Endothelial cell of umbilical vein (primary cell): ENCODE data around the gene CCNB1IP1. TPM values are rescaled to one million over a fixed set of nuclear protein-coding genes. Genes with fewer than 3 reads are reported as not detected.

Experiments
- BruUV-seq: library from RNA; stranded (reverse); fragments of 400-500 nt; replicated peaks from 2 replicates; lab custom pipeline; 2021; lab: Mats Ljungman, UMichigan
- CTCF ChIA-PET: fragments of 300-600, 350-600 bp; sonication (Branson Sonifier 250); formaldehyde crosslinking; loops from one replicate; lab custom pipeline; 2021; ENCODE audit warnings: antibody characterized with exemption, inconsistent platforms; lab: Charles Lee
- POLR2A ChIA-PET: fragments of 300-600, 350-600 bp; sonication (Branson Sonifier 250); formaldehyde crosslinking; loops from one replicate; lab custom pipeline; 2021; ENCODE audit warnings: antibody characterized with exemption, inconsistent platforms; lab: Charles Lee
- DNase-seq: peaks from one replicate; pipeline ENCODE4 v3.0.0-alpha.2; 2011; ENCODE audit warnings: low read depth, low spot score
- FAIRE-seq: peaks from 2 replicates; lab custom pipeline; 2011; peaks lifted over from hg19 to GRCh38; lab: Jason Lieb, UNC
- H2AFZ ChIP-seq: 2 replicates; pipeline ENCODE4 v1.6.0; 2012; ENCODE audit warnings: low read depth, low read length, control low read depth, inconsistent platforms
- H3K27ac ChIP-seq: 2 replicates; pipeline ENCODE4 v1.5.1; 2011; ENCODE audit warnings: low read depth, mild to moderate bottlenecking, control low read depth, low read length, moderate library complexity; ENCODE audit not compliant: insufficient read depth
- H3K27me3 ChIP-seq, 2 experiments: 2 replicates each; pipeline versions ENCODE4 v1.6.0 to v1.6.1; 2011; ENCODE audit warnings: low read length in 2 of 2, mixed read lengths in 1 of 2; ENCODE audit not compliant: control insufficient read depth in 2 of 2, insufficient read depth in 2 of 2
- H3K36me3 ChIP-seq, 2 experiments: 2 replicates in 1 of 2; 3 replicates in 1 of 2; pipeline ENCODE4 v1.5.1; 2011; ENCODE audit warnings: low read length in 2 of 2, mild to moderate bottlenecking in 1 of 2, moderate library complexity in 1 of 2; ENCODE audit not compliant: control insufficient read depth in 2 of 2, insufficient read depth in 2 of 2; ENCODE audit errors: extremely low read depth in 1 of 2
- H3K4me1 ChIP-seq: 3 replicates; pipeline ENCODE4 v1.5.1; 2011; ENCODE audit warnings: mild to moderate bottlenecking, low read length; ENCODE audit not compliant: control insufficient read depth, insufficient read depth; ENCODE audit errors: extremely low read depth
- H3K4me2 ChIP-seq: 2 replicates; pipeline ENCODE4 v1.6.1; 2011; ENCODE audit warnings: low read length, control low read depth, mixed read lengths; ENCODE audit not compliant: insufficient read depth
- H3K4me3 ChIP-seq, 3 experiments: fragments of 200-600 bp in 1 of 3; sonication (generic), shearing (Covaris generic) in 1 of 3; replicated peaks in 1 of 3; 2 replicates each; pipeline ENCODE4 v1.5.1; 2011 to 2016; ENCODE audit warnings: control low read depth in 3 of 3, low read length in 3 of 3, mild to moderate bottlenecking in 2 of 3, inconsistent platforms in 1 of 3, low read depth in 1 of 3, moderate library complexity in 1 of 3; ENCODE audit not compliant: insufficient read depth in 1 of 3
- H3K79me2 ChIP-seq: 2 replicates; pipeline ENCODE4 v1.6.0; 2012; ENCODE audit warnings: low read length, inconsistent platforms; ENCODE audit not compliant: control insufficient read depth, insufficient read depth
- H3K9ac ChIP-seq: replicated peaks from 2 replicates; pipeline ENCODE3; 2011; ENCODE audit warnings: low read length, control low read depth; ENCODE audit not compliant: insufficient read depth; ENCODE audit errors: extremely low read depth
- H3K9me1 ChIP-seq: replicated peaks from 3 replicates; pipeline ENCODE4 v1.6.0; 2011; ENCODE audit warnings: mild to moderate bottlenecking, low read length; ENCODE audit not compliant: control insufficient read depth, insufficient read depth; ENCODE audit errors: extremely low read depth
- H3K9me3 ChIP-seq: replicated peaks from 2 replicates; pipeline ENCODE4 v1.5.1; 2012; ENCODE audit warnings: low read length, inconsistent platforms; ENCODE audit not compliant: control insufficient read depth, insufficient read depth
- H4K20me1 ChIP-seq: replicated peaks from 2 replicates; pipeline ENCODE3; 2011; ENCODE audit warnings: mild to moderate bottlenecking, low read length; ENCODE audit not compliant: control insufficient read depth, insufficient read depth; ENCODE audit errors: extremely low read depth
- EZH2 ChIP-seq: IDR thresholded peaks from 2 replicates; pipeline ENCODE4 v1.6.1; 2012; ENCODE audit warnings: borderline replicate concordance, low read depth, mild to moderate bottlenecking, moderate library complexity, low read length, inconsistent platforms; ENCODE audit not compliant: severe bottlenecking
- FOS ChIP-seq: IDR thresholded peaks from 2 replicates; pipeline ENCODE4 v1.6.1; 2011; ENCODE audit warnings: mild to moderate bottlenecking, low read length, moderate library complexity, borderline replicate concordance; ENCODE audit not compliant: insufficient read depth
- GATA2 ChIP-seq: IDR thresholded peaks from 2 replicates; pipeline ENCODE4 v1.7.0; 2011; ENCODE audit warnings: low read depth, mild to moderate bottlenecking, moderate library complexity, mixed read lengths, low read length; ENCODE audit not compliant: insufficient read length, insufficient read depth
- JUN ChIP-seq: IDR thresholded peaks from 2 replicates; pipeline ENCODE4 v1.6.1; 2011; ENCODE audit warnings: borderline replicate concordance, low read depth; ENCODE audit not compliant: insufficient read length, insufficient read depth
- MYC ChIP-seq: IDR thresholded peaks from one replicate; pipeline ENCODE4 v1.6.1; 2011; ENCODE audit warnings: mild to moderate bottlenecking, low read depth, low read length
- POLR2A ChIP-seq: IDR thresholded peaks from 2 replicates; pipeline ENCODE4 v1.6.1; 2012; ENCODE audit warnings: low read depth, mild to moderate bottlenecking, control low read depth, low read length
- POLR2AphosphoS5 ChIP-seq: IDR thresholded peaks from 2 replicates; pipeline ENCODE4 v1.6.1; 2012; ENCODE audit warnings: low read depth, mild to moderate bottlenecking, control low read depth, low read length, moderate library complexity; ENCODE audit not compliant: insufficient read depth
- dilution Hi-C: fragments of 300-500 bp; cut with MboI; formaldehyde crosslinking; loops from one replicate; pipeline ENCODE4 v1.15.0; 2019; ENCODE audit warnings: low sequenced_read_pairs; ENCODE audit not compliant: extremely low pct_ligation_motif_present
- intact Hi-C: fragments of 100-400 bp; cut with micrococcal nuclease; formaldehyde crosslinking; loops from one replicate; pipeline ENCODE4 v1.10.0; 2022
- polyA plus RNA-seq, 4 experiments: library from polyadenylated mRNA; depleted of rRNA in 3 of 4; stranded (reverse) in 3 of 4; unstranded in 1 of 4; fragments of >200 nt; gene quantifications; 2 replicates each; pipeline versions ENCODE4 v1.2.1 to v1.2.3, GENCODE V29; 2011 to 2012; ENCODE audit warnings: missing spikeins in 1 of 4
- total RNA-seq: library from RNA; stranded (reverse); gene quantifications from 2 replicates; pipeline ENCODE4 v1.2.3, GENCODE V29; 2021
- TF ChIP-seq, protein P1 (sequence below), 2 donors: IDR thresholded peaks; 1 replicate in 1 of 2; 2 replicates in 1 of 2; pipeline ENCODE4 v1.5.1; 2011; ENCODE audit warnings: low read length in 2 of 2, mild to moderate bottlenecking in 2 of 2, moderate library complexity in 2 of 2, control low read depth in 1 of 2, inconsistent platforms in 1 of 2, low read depth in 1 of 2; ENCODE audit not compliant: insufficient read depth in 1 of 2; ENCODE audit errors: extremely low read depth in 1 of 2
- TF ChIP-seq, protein P2 (sequence below): IDR thresholded peaks from 2 replicates; pipeline ENCODE4 v1.6.1; 2011; ENCODE audit not compliant: insufficient read depth, insufficient read length

Gene CCNB1IP1
- total and polyA plus RNA-seq, 2 donors (not counting 3 experiments of a cell fraction or from before 2014, with no cell fraction given) = 32.7 to 35.5 TPM

DNA sequence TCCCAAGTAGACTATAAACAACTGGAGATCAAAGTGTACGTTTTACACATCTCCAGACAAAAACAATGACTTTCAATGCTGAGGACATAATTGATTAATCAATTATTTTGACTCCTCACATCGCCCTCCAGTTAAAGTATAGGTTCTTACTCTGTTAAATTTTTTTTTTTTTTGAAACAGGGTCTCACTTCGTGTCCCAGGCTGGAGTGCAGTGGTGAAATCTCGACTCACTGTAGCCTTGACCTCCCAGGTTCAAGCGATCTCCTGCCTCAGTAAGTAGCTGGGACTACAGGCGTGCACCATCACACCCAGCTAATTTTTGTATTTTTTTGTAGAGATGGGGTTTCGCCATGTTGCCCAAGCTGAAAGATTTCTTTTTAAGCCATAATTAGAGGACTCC, 938 bp upstream of the CCNB1IP1 start:
- no peak overlapping the region for H2AFZ ChIP-seq
- no TSS peak for BruUV-seq
- CTCF ChIA-PET = interaction anchor here (2.2 kb wide), 1 partner anchor 8 kb away, joined by 25 read pairs; the partner anchor contains the start of gene PARP2

More for the DNA sequence above, 938 bp upstream of the CCNB1IP1 start:
- Histone ChIP-seq H4K20me1 (no peaks in the 10 kb centered on the region), H3K4me2 (no peak overlapping the region), H3K27ac (no peak overlapping the region), H3K9me1 (no peaks in the 10 kb centered on the region), H3K4me3 (no peak overlapping the region), H3K9ac (no peak overlapping the region), H3K36me3 (peaks cover 0 to 1% of the 10 kb centered on the region in 2 experiments), H3K79me2 (peaks cover 42% of the 10 kb centered on the region), H3K9me3 (no peaks in the 10 kb centered on the region), H3K4me1 (peaks cover 19% of the 10 kb centered on the region), H3K27me3 (peaks cover 2% of the 10 kb centered on the region in 2 experiments)
- FAIRE-seq = no peak
- no peak for DNase-seq
- POLR2A ChIA-PET = interaction anchor here (2.2 kb wide), 1 partner anchor 8 kb away, joined by 30 read pairs; the partner anchor contains the start of gene PARP2
- intact Hi-C loops = no loop called here
- dilution Hi-C loops = no loop called here
- no peak for TF ChIP-seq POLR2A
- no peak for TF ChIP-seq MYC
- no peak for TF ChIP-seq GATA2
- no peak for TF ChIP-seq JUN
- TF ChIP-seq, protein P1, sequence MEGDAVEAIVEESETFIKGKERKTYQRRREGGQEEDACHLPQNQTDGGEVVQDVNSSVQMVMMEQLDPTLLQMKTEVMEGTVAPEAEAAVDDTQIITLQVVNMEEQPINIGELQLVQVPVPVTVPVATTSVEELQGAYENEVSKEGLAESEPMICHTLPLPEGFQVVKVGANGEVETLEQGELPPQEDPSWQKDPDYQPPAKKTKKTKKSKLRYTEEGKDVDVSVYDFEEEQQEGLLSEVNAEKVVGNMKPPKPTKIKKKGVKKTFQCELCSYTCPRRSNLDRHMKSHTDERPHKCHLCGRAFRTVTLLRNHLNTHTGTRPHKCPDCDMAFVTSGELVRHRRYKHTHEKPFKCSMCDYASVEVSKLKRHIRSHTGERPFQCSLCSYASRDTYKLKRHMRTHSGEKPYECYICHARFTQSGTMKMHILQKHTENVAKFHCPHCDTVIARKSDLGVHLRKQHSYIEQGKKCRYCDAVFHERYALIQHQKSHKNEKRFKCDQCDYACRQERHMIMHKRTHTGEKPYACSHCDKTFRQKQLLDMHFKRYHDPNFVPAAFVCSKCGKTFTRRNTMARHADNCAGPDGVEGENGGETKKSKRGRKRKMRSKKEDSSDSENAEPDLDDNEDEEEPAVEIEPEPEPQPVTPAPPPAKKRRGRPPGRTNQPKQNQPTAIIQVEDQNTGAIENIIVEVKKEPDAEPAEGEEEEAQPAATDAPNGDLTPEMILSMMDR (IDR thresholded peaks at IDR 0.05; ENCODE audit: extremely low read depth in 1 of 2, insufficient read depth in 1 of 2, low read depth in 1 of 2, low read length in 2 of 2) = no peak
- no peak for TF ChIP-seq POLR2AphosphoS5
- TF ChIP-seq EZH2 = no peak
- TF ChIP-seq FOS = no peak
- TF ChIP-seq, protein P2, sequence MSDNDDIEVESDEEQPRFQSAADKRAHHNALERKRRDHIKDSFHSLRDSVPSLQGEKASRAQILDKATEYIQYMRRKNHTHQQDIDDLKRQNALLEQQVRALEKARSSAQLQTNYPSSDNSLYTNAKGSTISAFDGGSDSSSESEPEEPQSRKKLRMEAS = no peak
